GM10266 (cell line): ENCODE results near the gene SCN10A.
A peak's percentile ranks its signal among the peaks of the same experiment; 100 is the strongest.

Experiments
- DNase-seq: peaks from one replicate; pipeline ENCODE4 v3.0.0; 2012; ENCODE audit errors: extremely low spot score
- TF ChIP-seq, protein P1 (sequence below): IDR thresholded peaks from 2 replicates; pipeline ENCODE4 v1.5.1; 2012; ENCODE audit warnings: mild to moderate bottlenecking, low read depth; ENCODE audit not compliant: control insufficient read depth, insufficient read depth; ENCODE audit errors: missing control alignments

SCN10A gene

DNA sequence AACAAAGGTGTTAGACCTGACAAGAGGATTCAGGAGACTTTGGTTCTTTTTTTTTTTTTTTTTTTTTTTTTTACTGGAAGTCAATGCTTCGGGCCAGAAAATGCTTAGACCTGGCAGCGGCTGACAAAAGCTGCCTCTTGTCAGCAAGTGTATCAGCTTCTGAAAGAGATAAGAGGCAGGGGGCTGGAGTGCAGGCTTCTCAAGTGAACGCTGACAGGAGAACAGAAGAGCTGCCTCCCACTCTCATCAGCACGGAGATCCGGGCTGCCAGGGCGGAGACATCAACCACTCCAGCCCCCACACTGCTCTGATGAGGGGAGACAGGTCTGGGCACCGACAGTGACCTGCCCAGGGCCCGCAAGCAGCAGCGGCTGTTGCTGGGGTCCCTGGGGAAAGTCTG is 157.2 kb downstream of the SCN10A start:
- TF ChIP-seq, protein P1, sequence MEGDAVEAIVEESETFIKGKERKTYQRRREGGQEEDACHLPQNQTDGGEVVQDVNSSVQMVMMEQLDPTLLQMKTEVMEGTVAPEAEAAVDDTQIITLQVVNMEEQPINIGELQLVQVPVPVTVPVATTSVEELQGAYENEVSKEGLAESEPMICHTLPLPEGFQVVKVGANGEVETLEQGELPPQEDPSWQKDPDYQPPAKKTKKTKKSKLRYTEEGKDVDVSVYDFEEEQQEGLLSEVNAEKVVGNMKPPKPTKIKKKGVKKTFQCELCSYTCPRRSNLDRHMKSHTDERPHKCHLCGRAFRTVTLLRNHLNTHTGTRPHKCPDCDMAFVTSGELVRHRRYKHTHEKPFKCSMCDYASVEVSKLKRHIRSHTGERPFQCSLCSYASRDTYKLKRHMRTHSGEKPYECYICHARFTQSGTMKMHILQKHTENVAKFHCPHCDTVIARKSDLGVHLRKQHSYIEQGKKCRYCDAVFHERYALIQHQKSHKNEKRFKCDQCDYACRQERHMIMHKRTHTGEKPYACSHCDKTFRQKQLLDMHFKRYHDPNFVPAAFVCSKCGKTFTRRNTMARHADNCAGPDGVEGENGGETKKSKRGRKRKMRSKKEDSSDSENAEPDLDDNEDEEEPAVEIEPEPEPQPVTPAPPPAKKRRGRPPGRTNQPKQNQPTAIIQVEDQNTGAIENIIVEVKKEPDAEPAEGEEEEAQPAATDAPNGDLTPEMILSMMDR, result no peak
- no peak for DNase-seq

DNA sequence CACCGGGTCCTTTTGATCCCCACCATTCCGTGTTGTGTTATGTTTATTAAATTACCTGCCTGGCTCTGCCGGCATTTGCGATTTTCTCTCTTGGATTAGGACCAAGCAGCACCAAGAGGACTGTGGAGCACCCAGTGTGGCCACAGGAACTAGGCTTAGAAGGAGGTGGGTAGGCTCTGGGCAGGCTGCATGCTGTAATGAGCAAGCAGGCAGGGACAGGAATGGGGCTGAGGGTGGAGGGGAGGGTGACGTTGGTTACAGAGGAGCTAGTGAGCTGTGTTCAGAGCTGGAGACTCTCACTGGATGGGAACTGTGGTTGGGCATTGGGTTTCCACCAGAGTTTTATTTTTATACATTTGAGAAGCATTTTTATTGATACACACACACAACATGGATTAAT is 158.6 kb downstream of the SCN10A start:
- TF ChIP-seq, protein P1, result no peak
- DNase-seq, result no peak

DNA sequence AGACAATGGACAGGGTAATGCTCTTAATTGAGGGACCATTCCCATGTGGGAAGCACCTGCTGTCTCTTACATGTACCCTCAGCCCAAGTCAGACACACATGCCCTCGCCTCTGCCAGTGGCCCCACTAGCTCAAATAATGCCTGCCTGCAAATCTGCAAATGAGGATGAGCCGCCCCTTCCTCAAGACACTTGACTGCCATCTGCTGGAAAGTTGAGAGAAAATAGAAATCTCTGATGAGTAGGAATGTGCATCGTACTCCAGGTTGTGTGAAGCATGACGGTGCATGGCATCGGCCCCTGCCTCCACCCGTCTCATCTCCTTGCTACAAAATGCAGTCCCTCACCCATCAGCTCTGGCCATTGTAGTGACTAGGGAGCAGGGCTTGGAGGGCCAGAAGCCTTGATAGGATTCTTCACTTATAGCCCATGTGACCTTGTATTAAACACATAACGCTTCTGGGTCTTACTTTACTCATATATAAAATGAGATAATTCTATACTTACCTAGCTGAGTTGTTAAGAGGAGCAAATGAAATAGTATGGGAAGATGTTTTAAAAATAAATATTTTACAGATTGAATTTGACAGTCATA is 160.2 kb downstream of the SCN10A start:
- DNase-seq, result no peak
- TF ChIP-seq, protein P1, result peak; percentile 47

DNA sequence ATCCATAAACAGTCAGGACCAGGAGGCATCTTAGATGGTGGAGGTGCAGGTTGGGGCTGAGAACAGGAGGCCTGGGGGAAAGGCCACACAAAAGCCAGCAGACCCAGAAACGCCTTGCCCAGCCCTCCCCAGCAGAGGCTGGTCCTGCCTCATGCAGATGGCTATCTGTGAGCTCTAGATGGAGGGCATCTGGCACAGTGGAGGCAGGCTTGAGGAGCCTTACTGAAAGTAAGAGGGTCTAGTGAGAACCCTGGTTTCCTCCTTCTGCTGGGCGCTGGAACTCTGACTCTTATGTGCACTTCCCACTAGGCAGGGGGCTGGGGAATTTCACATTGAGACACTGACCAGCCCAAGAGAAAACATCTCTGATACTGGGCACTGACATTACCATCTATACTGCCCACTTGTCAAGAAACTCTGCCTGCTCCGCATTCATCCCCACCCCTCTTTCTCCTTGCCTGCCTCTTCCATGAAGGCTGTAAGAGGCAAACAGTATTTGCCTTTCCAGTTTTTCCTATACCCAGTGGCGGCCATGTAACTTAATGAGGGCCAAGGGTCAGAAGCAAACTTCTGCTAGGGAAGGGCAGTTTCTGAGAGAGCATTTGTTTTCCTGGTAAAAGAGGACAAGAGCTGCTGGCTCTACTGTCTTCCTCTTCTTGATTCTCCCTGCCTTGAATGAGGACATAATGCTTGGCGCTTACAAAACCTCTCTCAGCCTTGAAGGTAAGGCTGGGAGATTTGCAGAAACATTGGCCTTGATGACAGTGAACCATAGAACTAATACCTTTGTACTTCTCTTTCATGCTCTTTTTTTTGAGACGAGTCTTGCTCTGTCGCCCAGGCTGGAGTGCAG is 162.1 kb downstream of the SCN10A start:
- TF ChIP-seq, protein P1, result no peak

DNA sequence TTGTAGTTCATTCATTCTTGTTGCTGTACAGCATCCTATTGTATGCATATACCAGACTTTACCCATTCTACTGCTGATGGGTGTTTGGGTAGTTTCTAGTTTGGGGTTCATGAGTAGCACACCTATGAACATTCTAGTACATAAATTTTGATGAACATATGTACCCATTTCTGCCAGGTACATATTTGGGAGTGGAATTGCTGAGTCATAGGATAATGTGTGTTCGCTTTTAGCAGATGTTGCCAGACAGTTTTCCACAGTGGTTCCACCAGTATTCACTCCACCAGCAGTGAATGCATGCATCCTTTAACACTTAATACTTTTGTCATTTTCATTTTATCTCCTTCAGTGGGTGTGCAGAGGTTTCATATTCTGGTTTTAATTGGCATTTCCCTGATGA is 163.1 kb downstream of the SCN10A start:
- TF ChIP-seq, protein P1, result no peak
- no peak for DNase-seq

More for the DNA sequence above, 162.1 kb downstream of the SCN10A start:
- no peak for DNase-seq

DNA sequence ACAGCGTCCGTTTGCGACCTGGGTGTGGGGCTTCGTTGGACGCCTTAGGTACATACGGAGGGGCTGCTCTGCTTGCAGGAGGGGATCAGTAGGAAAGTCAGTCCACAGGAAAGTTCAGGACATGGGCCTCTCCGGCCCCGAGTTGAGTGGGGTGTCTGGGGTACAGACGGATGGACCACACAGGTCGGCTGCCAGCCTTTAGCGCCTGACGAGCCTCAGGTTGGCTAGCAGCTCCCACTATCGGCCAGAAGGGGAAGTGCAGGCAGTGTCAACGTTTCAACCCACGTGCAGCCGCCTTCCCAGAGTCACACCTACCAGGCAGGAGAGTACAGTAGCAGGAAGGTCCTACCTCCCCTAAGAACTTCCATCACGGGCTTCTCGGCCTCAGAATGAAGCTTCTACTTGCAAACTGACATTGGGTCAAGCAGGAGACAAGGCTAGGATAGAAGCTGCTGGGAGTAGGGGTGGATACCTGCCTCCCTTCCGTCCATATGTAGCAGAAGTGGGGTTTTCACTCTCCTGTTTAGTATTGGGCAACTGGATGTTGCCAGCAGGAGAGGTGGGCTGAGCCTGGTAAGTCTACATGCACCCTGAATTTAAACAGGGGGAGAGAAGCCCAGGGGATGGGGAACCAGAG is 164.7 kb downstream of the SCN10A start:
- TF ChIP-seq, protein P1, result peak; percentile 95
- DNase-seq, result peak; percentile 85
